COLO829 (cell line): ENCODE measurements around the gene IQCH.
A peak's percentile ranks its signal among the peaks of the same experiment; 100 is the strongest.
"Not testable (repeated sequence)": the region's sequence is repeated elsewhere in the genome, so short reads cannot be mapped to it uniquely, and the experiment has no call there.

Experiments
- DNase-seq: peaks from one replicate; pipeline ENCODE4 v3.0.0; 2012; ENCODE audit warnings: low spot score

Gene IQCH

GRCh38 chr15:67397139-67397538 is 142.6 kb downstream of the IQCH start:
- no peak for DNase-seq

- no peak for DNase-seq
These were observed 145.3 kb downstream of the IQCH start for GRCh38 chr15:67399925-67400324.

- DNase-seq: no peak
These were observed 146.3 kb downstream of the IQCH start for GRCh38 chr15:67400890-67401289.

- DNase-seq: no peak
These were observed 146.8 kb downstream of the IQCH start for GRCh38 chr15:67401336-67401735.

- no peak for DNase-seq
These were observed 149.0 kb downstream of the IQCH start for GRCh38 chr15:67403428-67404154.

- no peak for DNase-seq
These were observed 150.9 kb downstream of the IQCH start for GRCh38 chr15:67405208-67406191.

- DNase-seq: no peak
These were observed 151.8 kb downstream of the IQCH start for GRCh38 chr15:67406257-67406861.

- DNase-seq: no peak
These were observed 153.2 kb downstream of the IQCH start for GRCh38 chr15:67407786-67408185.

- DNase-seq: no peak
These were observed 154.6 kb downstream of the IQCH start for GRCh38 chr15:67409175-67409574.

- DNase-seq: no peak
These were observed 156.9 kb downstream of the IQCH start for GRCh38 chr15:67411486-67411885.

GRCh38 chr15:67413770-67414390 is 159.3 kb downstream of the IQCH start:
- no peak for DNase-seq

- no peak for DNase-seq
These were observed 160.6 kb downstream of the IQCH start for GRCh38 chr15:67415181-67415580.

- no peak for DNase-seq
These were observed 162.3 kb downstream of the IQCH start for GRCh38 chr15:67416891-67417290.

GRCh38 chr15:67419705-67420104 is 165.1 kb downstream of the IQCH start:
- DNase-seq: no peak

- DNase-seq: no peak
These were observed 165.6 kb downstream of the IQCH start for GRCh38 chr15:67420137-67420536.

- no peak for DNase-seq
These were observed 166.5 kb downstream of the IQCH start for GRCh38 chr15:67421105-67421504.

GRCh38 chr15:67422296-67422695 is 167.7 kb downstream of the IQCH start:
- DNase-seq: no peak

- peak; percentile 43 for DNase-seq
These were observed 179.0 kb downstream of the IQCH start for GRCh38 chr15:67433495-67434099.

- not testable (repeated sequence) for DNase-seq
These were observed 182.0 kb downstream of the IQCH start for GRCh38 chr15:67436351-67437250.

GRCh38 chr15:67444100-67444499 is 189.5 kb downstream of the IQCH start:
- no peak for DNase-seq

GRCh38 chr15:67446449-67446848 is 191.9 kb downstream of the IQCH start:
- no peak for DNase-seq
